ENCODE results near the gene SLC7A6. TPM values are rescaled to one million over a fixed set of nuclear protein-coding genes. Genes with fewer than 3 reads are reported as not detected.

Gene SLC7A6
- total and polyA plus RNA-seq, 5 experiments from 2014 or later: 14.3 to 228 (median 20.2) TPM

- DNase-seq (no peak), ATAC-seq (no peak)
- Mint-ChIP-seq H3K27ac (peak overlapping the region in 1 of 10 donors; percentile 27), H3K9me3 (no peaks in the 10 kb centered on the region), H3K4me1 (peaks cover 5 to 17% (median 12%) of the 10 kb centered on the region in 4 donors), H3K27me3 (no peaks in the 10 kb centered on the region), H3K4me3 (no peak overlapping the region), H3K36me3 (peaks cover 0 to 79% (median 0%) of the 10 kb centered on the region in 3 donors)
- POLR2A ChIA-PET: interaction anchor here (0.6 to 3.1 kb wide), 5 partner anchors 39 to 85 kb away, joined by 3 to 8 read pairs (median 4); partner anchors contain the start of gene SLC7A6
Measured at GRCh38 chr16:68324336-68324735, 60.0 kb downstream of the SLC7A6 start.

- Mint-ChIP-seq H3K27me3 (no peaks in the 10 kb centered on the region), H3K27ac (peak overlapping the region in 1 of 10 donors; percentile 77), H3K4me3 (no peak overlapping the region), H3K9me3 (no peaks in the 10 kb centered on the region), H3K4me1 (peaks cover 5 to 15% (median 10%) of the 10 kb centered on the region in 4 donors), H3K36me3 (peaks cover 0 to 74% (median 0%) of the 10 kb centered on the region in 3 donors)
- DNase-seq (no peak), ATAC-seq (no peak)
- POLR2A ChIA-PET: interaction anchor here (0.6 to 1.7 kb wide), 2 partner anchors 63 to 81 kb away, joined by 3 to 4 read pairs; no protein-coding TSS in a partner anchor
Measured at GRCh38 chr16:68324780-68325357, 60.5 kb downstream of the SLC7A6 start.

GRCh38 chr16:68328151-68328859 lies 64.0 kb downstream of the SLC7A6 start:
- peaks cover 12 to 21% (median 15%) of the 10 kb centered on the region in 4 donors for H3K4me1 Mint-ChIP-seq
- H3K36me3 Mint-ChIP-seq: peaks cover 0 to 73% (median 3%) of the 10 kb centered on the region in 3 donors
- H3K27ac Mint-ChIP-seq: peak overlapping the region in 3 of 10 donors; percentile 31 to 67 (median 52)
- ATAC-seq (peak; percentile 99), DNase-seq (peak; percentile 60 to 88 (median 78))
- POLR2A ChIA-PET: interaction anchor here (0.6 to 4.8 kb wide), 6 partner anchors 17 to 809 kb away, joined by 3 to 40 read pairs (median 5); partner anchors contain the start of genes PRMT7, SLC7A6 and SLC7A6OS
- no peaks in the 10 kb centered on the region for H3K9me3 Mint-ChIP-seq
- H3K27me3 Mint-ChIP-seq: no peaks in the 10 kb centered on the region
- H3K4me3 Mint-ChIP-seq: no peak overlapping the region

GRCh38 chr16:68328860-68329390 lies 64.6 kb downstream of the SLC7A6 start:
- H3K36me3 Mint-ChIP-seq: peaks cover under 1 to 71% (median 3%) of the 10 kb centered on the region in 3 donors
- H3K4me3 Mint-ChIP-seq: no peak overlapping the region
- POLR2A ChIA-PET: interaction anchor here (1.0 to 4.8 kb wide), 5 partner anchors 18 to 90 kb away, joined by 4 to 40 read pairs (median 5); partner anchors contain the start of genes PRMT7, SLC7A6 and SLC7A6OS
- no peaks in the 10 kb centered on the region for H3K9me3 Mint-ChIP-seq
- H3K27me3 Mint-ChIP-seq: no peaks in the 10 kb centered on the region
- peak overlapping the region in 3 of 10 donors; percentile 31 to 60 (median 52) for H3K27ac Mint-ChIP-seq
- ATAC-seq: no peak
- no peak for DNase-seq
- H3K4me1 Mint-ChIP-seq: peaks cover 12 to 21% (median 15%) of the 10 kb centered on the region in 4 donors

- Mint-ChIP-seq H3K4me3 (no peak overlapping the region), H3K27ac (peak overlapping the region in 2 of 10 donors; percentile 53 to 77), H3K27me3 (no peaks in the 10 kb centered on the region), H3K36me3 (peaks cover 3 to 72% (median 12%) of the 10 kb centered on the region in 3 donors), H3K4me1 (peaks cover 12 to 21% (median 15%) of the 10 kb centered on the region in 4 donors), H3K9me3 (no peaks in the 10 kb centered on the region)
- DNase-seq (no peak), ATAC-seq (no peak)
- POLR2A ChIA-PET: no interaction called here
Measured at GRCh38 chr16:68331879-68332410, 67.6 kb downstream of the SLC7A6 start.

- Mint-ChIP-seq H3K4me1 (peaks cover 12 to 21% (median 15%) of the 10 kb centered on the region in 4 donors), H3K27ac (peak overlapping the region in 2 of 10 donors; percentile 53 to 77), H3K27me3 (no peaks in the 10 kb centered on the region), H3K9me3 (no peaks in the 10 kb centered on the region), H3K4me3 (peak overlapping the region in 1 of 10 donors; percentile 40), H3K36me3 (peaks cover 3 to 74% (median 18%) of the 10 kb centered on the region in 3 donors)
- no peak for DNase-seq
- no peak for ATAC-seq
- POLR2A ChIA-PET: no interaction called here
Measured at GRCh38 chr16:68332411-68333121, 68.2 kb downstream of the SLC7A6 start.

- POLR2A ChIA-PET: interaction anchor here (0.6 to 0.9 kb wide), 3 partner anchors 73 to 396 kb away, joined by 3 read pairs; no protein-coding TSS in a partner anchor
- no peak overlapping the region for H3K4me3 Mint-ChIP-seq
- H3K4me1 Mint-ChIP-seq: peaks cover 8 to 13% (median 11%) of the 10 kb centered on the region in 4 donors
- H3K27me3 Mint-ChIP-seq: no peaks in the 10 kb centered on the region
- DNase-seq (no peak), ATAC-seq (no peak)
- H3K27ac Mint-ChIP-seq: peak overlapping the region in 2 of 10 donors; percentile 32 to 66
- peaks cover 3 to 85% (median 37%) of the 10 kb centered on the region in 3 donors for H3K36me3 Mint-ChIP-seq
- no peaks in the 10 kb centered on the region for H3K9me3 Mint-ChIP-seq
Measured at GRCh38 chr16:68335175-68335574, 70.8 kb downstream of the SLC7A6 start.

GRCh38 chr16:68338326-68339119 lies 74.2 kb downstream of the SLC7A6 start:
- H3K4me3 Mint-ChIP-seq: no peak overlapping the region
- no peaks in the 10 kb centered on the region for H3K27me3 Mint-ChIP-seq
- peaks cover 5 to 94% (median 48%) of the 10 kb centered on the region in 3 donors for H3K36me3 Mint-ChIP-seq
- ATAC-seq (no peak), DNase-seq (no peak)
- H3K27ac Mint-ChIP-seq: peak overlapping the region in 2 of 10 donors; percentile 58 to 86
- peaks cover 0 to 8% (median 0%) of the 10 kb centered on the region in 4 donors for H3K4me1 Mint-ChIP-seq
- POLR2A ChIA-PET: no interaction called here
- no peaks in the 10 kb centered on the region for H3K9me3 Mint-ChIP-seq

- Mint-ChIP-seq H3K9me3 (no peaks in the 10 kb centered on the region), H3K36me3 (peaks cover 5 to 94% (median 44%) of the 10 kb centered on the region in 3 donors), H3K27ac (no peak overlapping the region), H3K4me1 (peaks cover 0 to 8% (median 0%) of the 10 kb centered on the region in 4 donors), H3K27me3 (no peaks in the 10 kb centered on the region), H3K4me3 (no peak overlapping the region)
- DNase-seq (no peak), ATAC-seq (no peak)
- POLR2A ChIA-PET: interaction anchor here (0.6 kb wide), 1 partner anchor 30 kb away, joined by 4 read pairs; no protein-coding TSS in a partner anchor
Measured at GRCh38 chr16:68339214-68339613, 74.9 kb downstream of the SLC7A6 start.

- no peak overlapping the region for H3K4me3 Mint-ChIP-seq
- POLR2A ChIA-PET: interaction anchor here (0.6 kb wide), 1 partner anchor 825 kb away, joined by 3 read pairs; no protein-coding TSS in a partner anchor
- H3K27ac Mint-ChIP-seq: no peak overlapping the region
- H3K36me3 Mint-ChIP-seq: peaks cover 10 to 94% (median 38%) of the 10 kb centered on the region in 3 donors
- H3K27me3 Mint-ChIP-seq: no peaks in the 10 kb centered on the region
- H3K9me3 Mint-ChIP-seq: no peaks in the 10 kb centered on the region
- H3K4me1 Mint-ChIP-seq: peaks cover 16 to 25% (median 23%) of the 10 kb centered on the region in 4 donors
- ATAC-seq (no peak), DNase-seq (no peak)
Measured at GRCh38 chr16:68342620-68343019, 78.3 kb downstream of the SLC7A6 start.

- Mint-ChIP-seq H3K9me3 (no peaks in the 10 kb centered on the region), H3K36me3 (peaks cover 10 to 94% (median 38%) of the 10 kb centered on the region in 3 donors), H3K4me1 (peaks cover 16 to 28% (median 21%) of the 10 kb centered on the region in 4 donors), H3K27me3 (no peaks in the 10 kb centered on the region), H3K27ac (no peak overlapping the region), H3K4me3 (no peak overlapping the region)
- DNase-seq: no peak
- POLR2A ChIA-PET: no interaction called here
- no peak for ATAC-seq
Measured at GRCh38 chr16:68343137-68343536, 78.8 kb downstream of the SLC7A6 start.

Data from naive thymus-derived CD8-positive, alpha-beta T cell (primary cell).